ENCODE results near the gene VPS39. TPM values are rescaled to one million over a fixed set of nuclear protein-coding genes. Genes with fewer than 3 reads are reported as not detected.

The VPS39 gene
- total and polyA plus RNA-seq, 2 of the 8 experiments (the other 6 are each of a cell fraction or from before 2014, with no cell fraction given) = 34.4 to 36.6 TPM

GRCh38 chr15:42139596-42139995 lies 68.5 kb downstream of the VPS39 start (continued):
- no peak for TF ChIP-seq NANOG (IDR thresholded peaks at IDR 0.05; ENCODE audit: insufficient read depth, low read depth, low read length, poor library complexity, severe bottlenecking)
- TF ChIP-seq RXRA (IDR thresholded peaks at IDR 0.05; ENCODE audit: insufficient read depth, low read depth, low read length) = no peak
- no peak for TF ChIP-seq POU5F1 (IDR thresholded peaks at IDR 0.05; ENCODE audit: low read depth, low read length)
- TF ChIP-seq KDM5A (IDR thresholded peaks at IDR 0.05; ENCODE audit: low read length) = no peak
- no peak for TF ChIP-seq CHD2 (IDR thresholded peaks at IDR 0.05; ENCODE audit: low read length)
- no peak for TF ChIP-seq NRF1 (IDR thresholded peaks at IDR 0.05; ENCODE audit: low read depth, low read length)
